GM21390 (cell line): Measurements from ENCODE around the gene ARHGEF7.
"Not testable (repeated sequence)": the region's sequence is repeated elsewhere in the genome, so short reads cannot be mapped to it uniquely, and the experiment has no call there.

ENCODE experiments used
- ATAC-seq: cut with Tn5 transposase; IDR thresholded peaks from one replicate; pipeline ENCODE4 v1.9.1; 2021; ENCODE audit not compliant: unreplicated experiment

Gene ARHGEF7

DNA sequence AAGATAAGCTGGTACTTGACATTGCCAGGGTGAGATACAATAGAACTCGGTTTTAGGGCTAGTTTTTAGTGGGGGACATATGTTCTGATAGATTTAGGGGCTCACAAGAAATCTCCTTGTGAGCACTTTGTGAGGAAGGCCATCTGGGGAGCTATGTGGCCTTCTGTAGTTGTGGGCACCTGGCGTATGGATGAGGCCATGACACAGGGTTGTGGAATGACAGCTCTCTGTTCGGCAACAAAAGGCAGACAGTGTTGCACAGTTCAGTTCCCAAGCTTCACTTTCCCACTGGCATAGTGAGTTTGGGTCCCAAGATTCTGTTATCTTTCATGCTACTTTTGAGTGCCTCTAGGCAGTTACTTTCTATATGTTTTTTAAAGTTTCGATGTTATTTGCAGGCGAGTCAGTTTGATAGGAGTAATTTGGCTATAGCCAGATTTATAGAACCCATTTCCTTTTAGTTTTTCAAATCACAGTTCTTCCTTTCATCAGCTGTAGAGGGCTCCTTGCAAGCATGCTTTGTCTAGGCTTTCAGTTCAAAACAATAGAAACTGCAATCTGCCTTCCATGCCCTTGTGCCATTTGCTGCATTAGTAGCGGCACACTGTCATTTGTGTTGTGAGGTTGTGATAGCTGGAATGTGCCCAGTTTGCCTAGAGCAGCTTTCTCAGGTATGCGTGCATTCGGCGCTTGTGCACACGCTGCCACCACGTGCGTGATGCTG lies 134.7 kb downstream of the ARHGEF7 start:
- no peak for ATAC-seq

DNA sequence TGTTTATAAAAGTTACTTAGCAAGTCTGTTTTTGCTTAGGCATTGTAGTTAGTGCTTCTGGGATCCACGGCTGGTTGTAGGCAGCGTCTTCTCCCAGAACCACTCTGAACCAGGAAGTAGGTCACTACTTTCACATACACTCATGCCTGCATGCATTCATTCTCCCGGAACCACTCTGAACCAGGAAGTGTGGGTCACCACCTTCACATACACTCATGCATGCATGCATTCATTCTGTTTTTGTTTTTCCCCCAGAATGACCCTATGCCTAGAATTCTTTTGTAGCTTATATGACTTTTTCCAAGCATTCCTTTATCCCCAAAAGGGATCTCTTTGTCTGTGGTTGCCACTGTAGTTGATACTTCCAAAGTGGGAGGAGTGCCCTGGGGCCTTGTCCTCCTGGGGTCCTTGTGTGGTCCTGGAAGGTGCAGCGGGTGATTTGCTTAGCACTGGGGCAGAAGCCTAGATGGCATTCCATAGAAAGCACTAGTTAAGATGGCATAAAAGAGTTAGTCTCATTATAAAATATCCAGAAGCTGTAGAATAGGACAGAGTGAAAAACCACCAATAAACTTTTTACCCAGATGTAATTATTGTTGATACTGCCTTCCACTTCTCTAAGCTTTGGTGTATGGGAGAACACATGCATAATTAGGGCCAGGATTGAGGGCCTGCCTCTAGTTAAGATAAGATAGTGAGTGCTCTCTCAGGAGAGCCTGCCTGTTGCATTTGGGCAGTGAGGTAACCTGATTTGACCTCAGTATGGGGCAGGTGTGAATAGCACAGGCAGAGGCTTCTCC lies 136.7 kb downstream of the ARHGEF7 start:
- no peak for ATAC-seq

DNA sequence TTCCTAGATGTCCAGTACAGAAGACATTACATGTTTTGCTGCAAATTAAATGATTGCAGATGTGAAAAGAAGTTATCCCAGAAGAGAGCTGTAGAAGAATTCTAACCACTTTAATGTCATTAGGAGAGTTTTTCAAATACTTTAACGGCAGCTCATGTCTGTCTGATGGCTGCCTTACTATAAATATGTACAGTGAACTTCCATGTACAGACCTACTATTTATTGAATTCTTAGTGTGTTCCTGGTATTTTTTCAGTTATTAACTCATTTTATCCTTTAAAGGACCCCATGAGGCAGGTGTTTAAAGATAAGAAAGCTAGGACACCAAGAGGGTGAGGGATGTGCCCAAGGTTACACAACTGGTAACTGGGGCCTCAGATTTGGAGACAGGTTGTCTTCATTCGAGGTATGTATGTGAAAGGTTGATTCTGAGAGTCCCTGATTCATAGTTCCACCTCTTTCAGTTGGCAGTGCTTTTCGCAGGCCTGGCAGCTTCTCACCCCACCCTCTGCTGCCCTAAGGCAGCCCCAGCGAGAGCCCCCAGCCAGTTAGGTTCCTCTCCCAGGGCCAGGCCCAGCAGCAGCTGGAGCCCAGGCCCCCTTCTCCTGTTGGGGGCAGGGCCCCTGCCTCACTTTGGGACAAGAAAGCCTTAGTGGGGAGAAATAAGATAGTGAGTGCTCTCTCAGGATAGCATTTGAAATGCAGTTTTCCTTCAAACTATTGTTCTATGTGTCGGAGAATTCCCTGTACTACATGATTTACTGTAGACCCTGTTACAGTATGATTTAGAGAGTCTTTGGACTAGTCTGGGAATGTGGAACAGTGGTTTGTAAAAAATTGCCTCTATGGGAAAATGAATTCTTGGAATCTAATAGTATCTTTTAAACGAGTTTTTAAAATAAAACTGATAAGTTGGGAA lies 137.6 kb downstream of the ARHGEF7 start:
- ATAC-seq = no peak

DNA sequence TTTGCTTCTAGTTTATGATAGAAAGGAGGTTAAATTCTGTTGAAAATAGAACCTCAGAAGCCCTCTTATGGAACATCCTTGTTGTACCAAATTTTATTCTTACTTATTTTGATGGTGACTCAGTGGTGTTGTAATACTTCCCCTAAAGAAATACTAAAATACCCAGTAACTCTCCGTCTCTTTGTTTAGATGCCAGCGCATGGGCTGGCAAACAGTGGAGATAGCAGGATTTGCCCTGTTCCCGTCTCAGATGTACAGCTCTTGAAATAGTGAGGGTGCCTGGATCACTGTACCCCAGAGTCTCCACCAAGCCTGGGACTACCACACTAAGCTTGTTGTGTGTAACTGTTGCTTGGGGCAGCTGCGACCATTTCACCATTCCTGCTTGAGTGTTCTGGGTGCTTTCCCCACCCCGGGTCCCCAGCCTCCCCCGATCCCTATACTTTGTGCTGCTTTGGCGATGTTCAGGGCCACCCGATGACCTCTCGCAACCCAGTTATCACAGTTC lies 138.3 kb downstream of the ARHGEF7 start:
- ATAC-seq = no peak

DNA sequence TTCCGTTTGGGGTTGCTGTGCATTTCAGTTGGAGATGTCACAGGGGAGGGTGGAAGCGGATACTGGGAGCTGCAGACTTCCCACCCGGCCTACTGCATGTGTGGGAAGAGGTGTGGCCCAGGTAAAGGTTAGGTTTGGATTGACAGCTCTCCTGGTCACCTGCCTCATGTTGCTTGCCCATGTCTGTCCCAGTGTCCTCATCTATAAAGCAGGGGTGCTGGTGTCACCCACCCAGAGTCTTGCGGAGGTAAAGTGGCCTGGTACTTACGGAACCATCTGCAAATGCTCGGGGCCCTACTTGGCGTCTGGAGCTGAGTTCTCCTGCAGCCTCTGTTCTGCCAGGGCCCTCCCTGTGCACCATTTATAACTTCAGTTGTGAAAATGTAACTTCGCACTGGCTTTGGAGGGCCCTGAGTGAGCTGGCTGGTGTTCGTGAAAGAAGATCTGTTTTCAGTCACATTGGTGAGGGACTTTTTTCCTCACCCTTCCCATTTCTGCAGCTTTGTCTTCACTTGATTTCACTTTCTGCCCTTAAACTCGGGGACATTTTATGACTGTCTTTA lies 140.2 kb downstream of the ARHGEF7 start:
- ATAC-seq = no peak

DNA sequence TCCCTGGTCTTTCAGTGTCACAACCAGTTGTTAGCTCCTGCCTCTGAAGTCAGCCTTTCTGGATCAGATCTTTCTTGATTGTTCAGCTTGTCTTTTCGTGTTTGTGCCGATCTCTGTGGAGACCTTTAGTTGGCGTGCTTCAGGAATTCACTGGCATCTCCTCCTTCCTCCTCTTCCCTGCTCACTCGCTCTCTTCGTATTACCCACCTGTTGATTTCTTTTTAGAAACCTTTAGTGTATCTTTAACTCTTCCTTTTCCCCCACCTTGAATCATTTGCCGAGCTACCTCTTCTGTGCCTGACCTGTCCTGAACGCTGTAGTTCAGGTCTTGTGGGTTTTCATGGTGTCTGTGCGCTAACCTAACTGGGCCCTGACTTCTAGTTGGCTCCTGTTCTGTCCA lies 141.3 kb downstream of the ARHGEF7 start:
- no peak for ATAC-seq

DNA sequence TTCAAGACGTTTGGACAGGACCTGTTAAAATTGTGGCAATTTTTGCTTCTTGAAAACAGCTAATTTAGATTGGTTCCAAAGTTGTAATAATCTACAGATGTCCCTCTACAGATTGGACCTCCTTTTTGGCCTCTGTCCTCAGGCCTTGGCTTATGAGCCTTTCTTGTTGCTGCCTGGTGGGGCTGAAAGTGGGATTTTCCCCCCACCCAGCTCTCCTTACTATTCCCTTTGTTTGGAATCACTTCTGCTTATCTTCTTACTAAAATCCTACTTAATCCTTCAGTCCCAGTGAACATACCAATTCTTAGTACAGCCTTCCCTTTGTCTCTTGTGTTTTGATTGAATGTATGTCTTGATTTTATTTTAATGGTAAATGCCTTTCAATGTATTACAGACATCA lies 141.8 kb downstream of the ARHGEF7 start:
- no peak for ATAC-seq

DNA sequence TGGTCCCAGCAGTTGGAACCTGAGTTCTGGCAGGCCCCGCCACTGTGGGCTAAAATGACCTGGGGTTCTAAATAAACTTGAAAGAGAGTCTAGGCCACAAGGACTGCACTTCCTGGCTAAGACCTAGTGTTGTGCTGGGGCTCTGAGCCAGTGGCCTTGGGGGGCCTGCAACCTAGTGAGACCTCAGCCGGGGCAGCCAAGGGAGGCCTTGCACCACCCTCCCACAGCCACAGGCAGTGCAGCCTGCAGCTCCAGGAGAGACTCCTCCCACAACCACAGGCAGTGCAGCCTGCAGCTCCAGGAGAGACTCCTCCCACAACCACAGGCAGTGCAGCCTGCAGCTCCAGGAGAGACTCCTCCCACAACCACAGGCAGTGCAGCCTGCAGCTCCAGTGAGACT lies 142.8 kb downstream of the ARHGEF7 start:
- ATAC-seq = not testable (repeated sequence)

DNA sequence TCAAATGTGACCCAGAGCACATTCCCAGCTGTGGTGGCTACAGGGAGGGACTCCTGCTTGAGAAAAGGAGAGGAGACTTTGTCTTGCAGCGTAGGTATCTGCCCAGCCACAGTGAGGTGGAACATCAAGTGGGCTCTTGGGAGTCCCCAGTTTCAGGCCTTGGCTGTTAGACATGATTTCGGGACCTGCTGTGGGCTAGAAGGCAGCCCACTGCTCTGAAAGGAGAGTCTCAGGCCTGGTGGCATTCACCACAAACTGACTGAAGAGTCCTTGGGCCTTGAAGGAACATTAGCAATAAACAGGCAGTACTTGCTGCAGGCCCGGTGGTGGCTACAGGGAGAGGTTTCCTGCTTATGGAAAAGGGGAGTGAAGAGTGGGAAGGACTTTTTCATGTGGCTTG lies 143.5 kb downstream of the ARHGEF7 start:
- no peak for ATAC-seq

DNA sequence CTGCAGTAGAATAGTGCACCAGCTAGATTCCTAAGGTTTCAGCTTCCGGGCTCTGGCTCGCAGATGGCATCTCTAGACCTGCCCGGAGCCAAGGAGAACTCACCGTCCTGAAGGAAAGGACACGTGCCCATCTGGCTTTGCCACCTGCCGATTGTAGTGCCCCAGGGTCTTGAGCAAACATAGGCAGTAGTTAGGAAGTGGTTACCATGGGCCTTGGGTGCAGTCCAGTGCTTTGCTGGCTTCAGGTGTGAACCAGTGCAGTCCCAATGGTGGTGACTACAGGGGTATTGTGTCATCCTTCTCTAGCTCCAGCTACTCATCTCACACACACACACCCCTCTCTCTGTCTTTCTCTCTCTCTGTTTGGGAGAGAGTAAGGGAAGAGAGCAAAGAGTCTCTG lies 143.9 kb downstream of the ARHGEF7 start:
- ATAC-seq = no peak

DNA sequence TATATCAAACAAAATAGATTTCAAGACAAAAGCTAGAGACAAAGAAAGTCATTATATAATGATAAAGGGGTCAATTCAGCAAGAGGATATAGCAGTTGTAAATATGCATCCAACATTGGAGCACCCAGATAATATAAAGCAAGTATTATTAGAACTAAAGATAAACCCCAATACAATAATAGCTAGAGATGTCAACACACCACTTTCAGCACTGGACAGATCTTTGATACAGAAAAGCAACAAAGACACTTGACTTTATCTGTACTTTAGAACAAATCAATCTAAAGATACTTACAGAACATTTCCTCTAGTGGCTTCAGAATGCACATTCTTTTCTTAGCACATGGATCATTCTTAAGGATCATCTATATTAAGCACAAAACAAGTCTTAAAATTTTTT lies 146.2 kb downstream of the ARHGEF7 start:
- no peak for ATAC-seq

DNA sequence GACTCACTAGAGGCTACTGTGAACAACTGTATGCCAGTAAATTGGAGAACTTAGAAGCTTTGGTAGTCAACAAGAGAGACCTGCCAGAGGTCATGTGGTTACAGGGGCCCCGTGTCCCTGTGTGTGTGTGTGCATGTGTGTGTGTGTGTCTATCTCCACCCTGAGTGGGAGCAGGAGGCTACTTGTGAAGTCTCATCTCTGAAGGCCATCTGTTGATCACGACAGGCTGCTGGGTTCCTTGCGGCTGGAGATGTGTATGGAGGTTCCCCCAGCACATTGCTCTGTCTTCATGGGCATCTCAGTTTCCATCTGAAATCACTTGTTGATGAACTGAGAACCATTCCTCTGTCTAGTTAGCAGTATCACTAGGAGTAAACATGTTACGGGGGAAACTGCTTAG lies 147.2 kb downstream of the ARHGEF7 start:
- ATAC-seq = no peak

DNA sequence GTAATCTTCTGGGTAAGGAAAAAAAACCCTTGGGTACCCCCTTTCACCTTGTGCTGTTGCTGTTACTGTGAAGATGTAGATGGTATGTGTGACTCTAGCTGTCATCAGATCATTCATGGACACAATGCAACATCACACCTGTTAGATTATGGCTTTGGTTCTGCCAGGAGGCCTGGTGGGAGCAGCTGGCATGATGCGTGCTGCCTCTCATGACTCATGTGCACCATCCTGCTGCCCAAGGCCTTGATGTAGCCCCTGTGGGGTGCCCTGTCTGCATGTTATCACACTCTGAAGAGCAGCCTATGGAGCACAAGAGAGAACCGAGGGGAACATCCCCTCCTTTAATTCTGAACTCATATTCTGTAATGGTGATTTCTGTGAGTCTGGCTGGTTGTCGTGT lies 147.6 kb downstream of the ARHGEF7 start:
- no peak for ATAC-seq

DNA sequence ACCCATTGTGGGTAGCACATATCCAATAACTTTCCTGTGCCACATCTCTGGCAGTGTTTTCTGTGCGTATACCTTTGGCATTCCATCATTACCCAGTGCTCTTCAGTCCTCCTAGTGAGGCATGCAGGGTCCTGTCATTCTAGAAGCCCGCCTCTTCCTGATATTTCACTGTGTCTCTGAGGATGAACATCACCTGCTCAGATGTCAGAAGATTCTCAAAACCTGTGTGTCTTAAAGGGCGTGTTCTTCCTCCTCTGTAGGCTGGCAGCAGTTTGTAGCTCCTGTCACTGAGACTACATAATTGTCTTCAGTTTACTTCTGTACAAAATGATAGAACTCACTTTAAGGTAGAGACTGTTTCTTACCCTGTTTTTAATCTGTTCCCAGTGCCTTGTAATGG lies 148.5 kb downstream of the ARHGEF7 start:
- no peak for ATAC-seq

DNA sequence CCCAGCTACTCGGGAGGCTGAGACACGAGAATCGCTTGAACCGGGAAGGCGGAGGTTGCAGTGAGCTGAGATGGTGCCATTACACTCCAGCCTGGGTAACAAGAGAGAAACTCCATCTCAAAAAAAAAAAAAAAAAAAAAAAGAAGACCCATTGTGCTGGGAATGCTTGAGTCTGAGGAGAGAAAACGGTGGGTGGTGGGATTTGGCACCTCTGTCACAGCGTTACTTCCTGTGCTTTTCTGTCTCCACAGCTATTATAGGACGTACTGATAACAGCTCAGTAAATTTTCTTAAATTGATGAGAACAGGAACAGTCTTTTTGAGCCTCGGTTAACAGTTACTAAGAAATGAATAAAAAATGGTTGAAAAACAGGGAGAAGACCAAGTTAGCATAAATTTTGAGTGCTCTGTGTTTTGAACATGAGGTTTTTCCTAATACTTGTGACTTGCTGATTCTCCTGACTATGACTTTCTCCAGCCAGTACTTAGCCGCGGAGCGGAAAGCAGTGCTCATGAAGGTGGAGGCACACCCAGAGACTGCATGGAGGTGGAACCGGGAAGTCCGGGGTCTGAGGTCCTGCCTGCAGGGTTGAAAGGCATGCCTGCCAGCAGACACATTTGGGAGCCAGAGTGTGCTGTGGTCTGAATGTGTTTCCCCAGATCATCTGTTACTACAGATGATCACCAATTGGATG lies 150.0 kb downstream of the ARHGEF7 start:
- no peak for ATAC-seq

DNA sequence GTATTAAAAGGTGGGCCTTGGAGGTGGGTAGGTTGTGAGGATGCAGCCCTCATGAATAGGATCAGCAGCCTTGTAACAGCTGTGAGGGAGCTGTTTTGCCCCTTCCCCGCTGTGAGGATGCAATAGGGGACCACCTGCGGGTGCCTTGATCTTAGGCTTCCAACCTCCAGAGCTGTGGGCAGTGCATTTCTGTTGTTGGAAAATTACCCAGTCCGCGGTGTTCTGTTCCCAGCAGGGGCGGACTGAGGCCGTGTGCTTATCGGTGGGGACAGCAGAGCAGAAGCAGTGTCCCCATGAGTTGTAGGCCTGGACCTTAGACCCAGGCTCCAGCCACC lies 150.6 kb downstream of the ARHGEF7 start:
- no peak for ATAC-seq

DNA sequence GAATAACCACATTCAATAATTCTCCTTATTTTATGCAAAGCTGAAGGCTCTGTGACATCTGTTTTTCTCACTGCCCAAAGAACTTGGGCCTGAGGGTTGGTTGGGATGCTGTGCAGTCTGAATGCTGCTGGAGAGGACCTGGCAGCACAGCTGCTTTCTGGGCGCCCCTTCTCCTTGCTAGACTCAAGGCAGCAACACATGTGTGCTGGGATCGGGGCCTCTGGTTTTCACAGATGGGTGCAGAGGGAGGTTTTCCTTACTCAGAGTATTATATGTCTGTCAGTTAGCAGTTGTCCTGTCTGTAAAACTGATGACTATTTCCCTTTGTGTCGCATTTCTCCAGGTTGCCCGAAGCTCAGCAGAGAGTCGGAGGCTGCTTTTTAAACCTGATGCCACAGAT lies 152.1 kb downstream of the ARHGEF7 start:
- ATAC-seq = no peak

DNA sequence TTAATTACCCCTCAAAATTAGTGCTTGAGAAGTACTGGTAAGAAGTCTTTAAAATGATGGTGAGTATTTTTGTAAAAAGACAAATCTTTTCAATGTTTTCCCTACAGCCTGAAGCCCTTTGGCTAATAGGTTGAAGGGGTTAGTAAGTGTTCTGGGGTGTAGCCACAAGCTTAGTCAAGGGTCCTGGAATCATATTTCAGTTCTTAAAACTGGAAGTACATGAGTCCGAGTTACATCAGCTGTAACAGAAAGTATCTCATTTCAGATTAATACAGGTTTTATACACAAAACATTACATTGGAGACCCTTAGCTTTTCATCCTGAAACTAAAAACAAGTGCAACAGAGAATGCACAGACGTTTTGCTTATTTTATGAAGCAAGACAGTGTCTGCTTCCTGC lies 152.7 kb downstream of the ARHGEF7 start:
- ATAC-seq = no peak

DNA sequence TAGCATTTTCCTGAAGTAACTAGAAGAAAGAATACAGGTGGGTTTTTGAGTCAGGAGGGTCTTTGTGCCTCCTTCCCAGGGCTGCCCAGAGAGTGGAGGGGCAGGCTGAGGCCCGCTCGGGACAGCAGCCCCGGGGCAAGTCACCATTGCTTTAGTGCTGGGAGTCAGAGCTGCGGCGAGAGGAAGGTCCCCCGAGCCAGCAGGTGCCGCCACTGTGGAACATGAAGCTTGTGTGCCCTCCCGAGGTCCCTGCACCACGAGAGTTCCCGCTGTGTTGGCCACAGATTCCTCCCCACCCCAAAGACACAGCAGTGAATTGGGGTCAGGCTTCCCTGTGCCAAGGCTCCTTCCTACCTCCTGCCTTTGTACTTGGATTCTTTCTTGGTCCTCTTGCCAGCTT lies 154.4 kb downstream of the ARHGEF7 start:
- no peak for ATAC-seq

DNA sequence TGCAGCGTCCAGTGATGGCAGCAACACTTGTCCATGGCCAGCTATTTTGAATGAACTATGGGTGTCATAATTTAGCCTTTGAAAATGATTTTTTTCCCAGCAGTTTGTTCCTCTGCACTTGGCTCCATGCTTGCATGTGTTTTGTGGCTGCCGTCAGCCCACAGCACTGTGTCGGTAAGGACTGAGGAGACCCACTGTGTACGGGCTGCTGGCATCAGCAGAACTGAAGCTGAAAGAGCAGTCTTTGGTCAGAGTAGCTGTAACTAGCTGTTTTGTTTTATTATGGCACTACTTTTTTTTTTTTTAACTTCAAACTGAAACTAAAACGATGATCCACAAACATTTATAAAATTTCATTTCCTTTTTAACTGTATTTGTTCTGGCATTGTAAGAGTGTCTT lies 155.0 kb downstream of the ARHGEF7 start:
- no peak for ATAC-seq
